ENCODE results near the gene DUSP18. TPM values are rescaled to one million over a fixed set of nuclear protein-coding genes. Genes with fewer than 3 reads are reported as not detected.
A peak's percentile ranks its signal among the peaks of the same experiment; 100 is the strongest.
"Not testable (repeated sequence)": the region's sequence is repeated elsewhere in the genome, so short reads cannot be mapped to it uniquely, and the experiment has no call there.

The DUSP18 gene
- total RNA-seq, 1 experiment from 2014 or later: 7.9 TPM

DNA sequence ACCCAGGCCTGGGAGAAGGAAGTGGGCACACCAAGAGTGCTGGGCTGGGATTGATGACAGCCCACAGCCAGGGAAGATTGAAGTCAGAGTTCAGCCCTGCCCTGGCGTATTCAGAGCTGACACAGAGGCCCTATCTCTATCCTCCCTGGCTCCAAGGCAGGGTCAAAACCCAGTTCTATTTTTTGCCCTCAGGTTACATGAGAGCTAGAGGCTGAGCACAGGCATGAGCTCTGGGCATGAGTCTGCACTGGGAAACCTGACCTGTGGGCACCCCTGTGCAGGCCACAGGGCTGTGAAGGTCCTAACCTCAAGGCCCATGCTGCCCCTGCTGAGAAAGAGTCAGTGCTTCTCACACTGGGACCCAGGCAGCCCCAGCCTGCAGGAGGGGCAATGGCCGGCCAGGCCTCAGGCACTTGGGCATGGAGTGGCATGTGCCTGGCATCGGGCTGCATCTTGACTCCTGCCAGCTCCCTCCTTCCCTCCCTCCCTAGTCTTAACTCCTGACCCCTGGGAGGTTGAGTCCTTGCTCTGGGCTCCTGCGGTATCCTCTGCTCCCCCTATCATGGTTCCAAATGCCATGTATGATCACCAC is 26.7 kb downstream of the DUSP18 start:
- no peak for DNase-seq (ENCODE audit: low read depth)

DNA sequence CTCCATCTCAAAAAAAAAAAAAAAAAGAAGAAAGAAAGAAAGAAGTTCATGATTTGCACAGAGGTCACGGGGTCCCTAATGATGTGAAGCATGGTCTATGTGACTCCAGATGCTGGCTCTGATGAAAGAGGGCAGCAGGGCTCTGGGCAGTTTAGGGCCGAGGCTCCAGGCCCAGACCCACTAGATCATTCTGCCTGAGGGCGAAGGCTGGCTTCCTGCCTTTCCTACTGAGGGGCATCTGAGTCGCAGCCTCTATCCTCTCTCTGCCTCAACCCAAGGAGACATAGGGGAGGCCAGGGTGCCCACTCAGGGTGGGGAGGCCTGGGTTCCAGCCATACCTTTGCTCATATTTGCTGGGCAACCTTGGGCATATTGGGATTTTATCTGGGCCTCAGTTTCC is 27.3 kb downstream of the DUSP18 start:
- no peak for DNase-seq (ENCODE audit: low read depth)

DNA sequence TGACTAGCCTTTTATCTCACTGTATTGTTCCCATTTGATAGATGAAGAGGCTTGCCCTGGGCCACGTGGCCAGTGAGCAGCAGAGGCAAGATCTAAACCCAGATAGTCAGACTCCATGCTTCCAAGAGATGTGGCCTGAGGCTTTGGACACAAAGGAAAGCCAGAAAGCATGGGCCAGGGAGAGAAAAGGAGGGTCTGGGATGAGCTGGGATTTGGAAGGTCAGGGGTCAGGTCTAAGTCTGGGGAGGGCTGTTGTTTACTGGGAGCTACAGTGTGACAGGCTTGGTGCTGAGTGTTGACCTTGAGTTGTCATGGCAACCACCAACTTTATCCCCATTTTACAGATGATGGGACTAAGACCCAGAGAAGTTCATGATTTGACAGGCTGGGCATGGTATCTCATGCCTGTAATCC is 30.0 kb downstream of the DUSP18 start:
- no peak for DNase-seq (ENCODE audit: low read depth)

DNA sequence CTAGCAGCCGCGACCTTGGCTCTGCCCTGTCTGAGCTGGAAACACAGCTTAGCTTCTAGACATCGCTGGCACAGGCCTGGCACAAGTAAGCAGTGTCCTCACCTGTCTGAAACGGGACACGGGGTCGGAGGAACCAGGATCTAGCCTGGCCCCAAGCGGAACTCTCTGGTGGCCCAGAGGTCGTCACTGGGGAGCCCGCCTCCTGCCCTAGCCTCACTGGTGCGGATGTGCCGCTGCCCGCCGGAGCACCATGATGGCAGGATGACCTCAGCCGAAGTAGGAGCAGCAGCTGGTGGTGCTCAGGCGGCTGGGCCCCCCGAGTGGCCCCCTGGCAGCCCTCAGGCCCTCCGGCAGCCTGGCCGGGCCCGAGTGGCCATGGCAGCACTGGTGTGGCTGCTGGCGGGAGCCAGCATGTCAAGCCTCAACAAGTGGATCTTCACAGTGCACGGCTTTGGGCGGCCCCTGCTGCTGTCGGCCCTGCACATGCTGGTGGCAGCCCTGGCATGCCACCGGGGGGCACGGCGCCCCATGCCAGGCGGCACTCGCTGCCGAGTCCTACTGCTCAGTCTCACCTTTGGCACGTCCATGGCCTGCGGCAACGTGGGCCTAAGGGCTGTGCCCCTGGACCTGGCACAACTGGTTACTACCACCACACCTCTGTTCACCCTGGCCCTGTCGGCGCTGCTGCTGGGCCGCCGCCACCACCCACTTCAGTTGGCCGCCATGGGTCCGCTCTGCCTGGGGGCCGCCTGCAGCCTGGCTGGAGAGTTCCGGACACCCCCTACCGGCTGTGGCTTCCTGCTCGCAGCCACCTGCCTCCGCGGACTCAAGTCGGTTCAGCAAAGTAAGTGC is 31.2 kb downstream of the DUSP18 start:
- DNase-seq (ENCODE audit: low read depth): peak; percentile 23

DNA sequence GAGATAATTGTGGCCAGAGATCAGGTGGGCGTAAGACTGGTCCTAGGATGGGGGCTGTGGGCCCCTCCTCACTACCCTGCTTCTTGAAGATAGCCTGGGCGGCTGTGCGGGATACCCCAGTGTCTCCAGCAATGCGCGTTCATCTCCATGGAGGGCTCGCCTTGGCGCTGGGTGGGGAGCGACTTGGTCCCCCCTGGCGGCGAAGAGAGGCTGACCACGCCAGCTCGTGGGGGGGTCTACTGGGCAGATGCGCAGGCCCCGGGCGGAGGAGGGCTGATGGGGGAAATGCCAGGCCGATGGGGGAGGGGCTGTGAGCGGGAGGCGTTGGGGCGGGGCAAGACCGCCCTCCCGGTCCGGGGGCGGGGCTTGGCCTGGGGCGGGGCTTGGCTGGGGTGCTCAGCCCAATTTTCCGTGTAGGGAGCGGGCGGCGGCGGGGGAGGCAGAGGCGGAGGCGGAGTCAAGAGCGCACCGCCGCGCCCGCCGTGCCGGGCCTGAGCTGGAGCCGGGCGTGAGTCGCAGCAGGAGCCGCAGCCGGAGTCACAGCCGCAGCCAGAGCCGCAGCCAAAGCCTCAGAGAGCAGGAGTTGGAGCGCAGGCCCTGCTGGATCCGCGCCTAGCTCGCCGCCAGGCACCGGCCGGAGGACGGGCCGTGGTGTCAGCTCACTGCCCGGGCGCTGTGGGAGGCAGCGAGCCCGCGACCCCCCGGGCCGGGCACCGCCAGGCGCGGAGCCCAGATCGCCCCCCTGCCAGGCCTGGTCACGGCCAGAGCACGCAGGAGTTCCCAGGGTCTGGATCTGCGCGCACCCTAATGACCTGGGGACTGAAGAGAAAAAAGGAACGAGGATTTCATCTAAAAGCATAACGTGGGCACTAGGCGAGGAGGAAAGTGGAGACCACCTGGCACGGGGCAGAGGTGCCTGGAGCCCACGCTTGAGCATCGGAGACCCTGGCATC is 32.1 kb downstream of the DUSP18 start, which contains the start of gene SLC35E4:
SLC35E4 (plus strand) TSS at position 509 of the 953 bp plus-strand sequence. CDS start 670 bp downstream, outside the sequence.
- DNase-seq (ENCODE audit: low read depth): peak; percentile 87

DNA sequence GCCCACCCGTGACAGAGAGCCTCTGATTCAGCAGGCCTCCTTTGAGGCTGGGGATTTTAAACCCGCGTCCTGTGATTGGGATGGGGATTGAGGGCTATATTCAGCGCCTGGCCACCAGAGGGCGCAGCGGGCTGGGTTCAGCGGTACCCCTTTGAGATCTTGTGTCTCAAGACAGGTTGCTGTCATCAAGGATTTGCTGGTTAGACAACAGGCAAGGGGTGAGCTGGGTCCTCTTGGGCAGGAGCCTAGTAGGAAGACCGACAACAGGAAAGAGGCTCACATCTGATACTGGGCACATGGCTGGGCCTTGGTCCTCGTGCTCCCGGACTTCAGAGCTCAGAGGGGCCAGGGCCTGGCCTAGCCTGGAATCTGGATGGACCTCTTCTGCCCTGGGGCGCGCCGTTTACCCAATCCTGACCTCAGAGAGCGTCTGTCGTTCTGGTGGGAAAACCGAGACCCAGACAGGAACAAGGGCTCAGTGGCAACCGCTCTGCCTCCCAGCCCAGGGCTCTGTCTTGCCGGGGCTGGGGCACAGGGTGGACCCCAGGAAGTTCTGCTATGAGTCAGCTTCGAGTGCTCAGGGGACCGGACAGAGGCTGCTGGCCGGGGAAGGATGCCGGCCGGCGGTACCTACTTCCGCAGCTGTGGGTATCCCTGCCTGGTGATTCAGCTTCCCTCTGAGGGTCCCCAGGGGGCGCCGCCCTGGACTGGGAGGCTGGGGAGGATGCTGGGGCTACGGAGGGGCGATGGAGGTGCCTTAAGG is 33.0 kb downstream of the DUSP18 start:
- DNase-seq (ENCODE audit: low read depth): peak; percentile 88

DNA sequence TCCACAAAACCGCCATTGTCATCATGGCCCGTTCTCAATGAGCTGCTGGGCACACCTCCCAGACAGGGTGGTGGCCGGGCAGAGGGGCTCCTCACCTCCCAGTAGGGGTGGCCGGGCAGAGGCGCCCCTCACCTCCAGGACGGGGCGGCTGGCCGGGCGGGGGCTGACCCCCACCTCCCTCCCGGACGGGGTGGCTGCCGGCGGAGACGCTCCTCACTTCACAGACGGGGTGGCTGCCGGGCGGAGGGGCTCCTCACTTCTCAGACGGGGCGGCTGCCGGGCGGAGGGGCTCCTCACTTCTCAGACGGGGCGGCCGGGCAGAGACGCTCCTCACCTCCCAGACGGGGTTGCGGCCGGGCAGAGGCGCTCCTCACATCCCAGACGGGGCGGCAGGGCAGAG is 36.2 kb downstream of the DUSP18 start:
- not testable (repeated sequence) for DNase-seq (ENCODE audit: low read depth)

DNA sequence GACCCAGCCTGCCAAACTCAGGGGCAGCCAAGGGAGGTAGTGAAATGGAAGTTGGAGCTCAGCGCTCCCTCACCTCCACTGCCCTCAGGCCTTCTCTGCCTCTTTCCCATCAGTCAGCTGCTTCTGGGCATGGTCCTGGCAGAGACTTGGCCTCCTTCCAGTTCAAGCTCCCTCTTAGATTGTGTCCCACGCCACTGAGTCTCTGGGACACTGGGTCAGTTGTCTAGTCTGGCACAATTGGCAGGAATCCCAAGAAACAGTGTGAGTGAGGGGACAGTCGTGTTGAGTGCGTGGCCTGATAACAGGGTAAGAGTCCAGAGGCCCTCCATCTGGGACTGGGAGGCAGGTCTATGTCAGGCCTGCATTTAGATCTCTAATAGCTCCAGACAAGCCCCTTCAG is 39.2 kb downstream of the DUSP18 start:
- no peak for DNase-seq (ENCODE audit: low read depth)

DNA sequence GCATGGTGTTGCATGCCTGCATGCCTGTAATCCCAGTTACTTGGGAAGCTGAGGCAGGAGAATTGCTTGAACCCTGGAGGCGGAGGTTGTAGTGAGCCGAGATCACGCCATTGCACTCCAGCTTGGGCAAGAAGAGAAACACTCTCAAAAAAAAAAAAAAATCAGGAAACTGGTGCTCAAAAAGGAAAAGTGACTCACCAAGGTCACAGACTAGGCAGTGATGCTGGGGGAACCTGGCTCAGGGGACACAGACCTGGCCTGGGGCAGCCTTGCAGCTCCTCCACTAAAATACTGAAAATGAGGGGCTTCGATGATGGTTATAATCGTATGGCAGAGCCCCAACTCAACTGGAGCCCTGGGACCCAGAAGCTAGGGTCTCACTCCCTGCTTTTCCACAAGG is 40.2 kb downstream of the DUSP18 start:
- peak; percentile 29 for DNase-seq (ENCODE audit: low read depth)

DNA sequence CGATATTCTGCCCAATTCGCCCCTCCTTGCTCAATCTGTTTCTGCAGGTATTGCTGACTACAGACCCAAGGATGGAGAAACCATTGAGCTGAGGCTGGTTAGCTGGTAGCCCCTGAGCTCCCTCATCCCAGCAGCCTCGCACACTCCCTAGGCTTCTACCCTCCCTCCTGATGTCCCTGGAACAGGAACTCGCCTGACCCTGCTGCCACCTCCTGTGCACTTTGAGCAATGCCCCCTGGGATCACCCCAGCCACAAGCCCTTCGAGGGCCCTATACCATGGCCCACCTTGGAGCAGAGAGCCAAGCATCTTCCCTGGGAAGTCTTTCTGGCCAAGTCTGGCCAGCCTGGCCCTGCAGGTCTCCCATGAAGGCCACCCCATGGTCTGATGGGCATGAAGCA is 41.3 kb downstream of the DUSP18 start:
- DNase-seq (ENCODE audit: low read depth): no peak

DNA sequence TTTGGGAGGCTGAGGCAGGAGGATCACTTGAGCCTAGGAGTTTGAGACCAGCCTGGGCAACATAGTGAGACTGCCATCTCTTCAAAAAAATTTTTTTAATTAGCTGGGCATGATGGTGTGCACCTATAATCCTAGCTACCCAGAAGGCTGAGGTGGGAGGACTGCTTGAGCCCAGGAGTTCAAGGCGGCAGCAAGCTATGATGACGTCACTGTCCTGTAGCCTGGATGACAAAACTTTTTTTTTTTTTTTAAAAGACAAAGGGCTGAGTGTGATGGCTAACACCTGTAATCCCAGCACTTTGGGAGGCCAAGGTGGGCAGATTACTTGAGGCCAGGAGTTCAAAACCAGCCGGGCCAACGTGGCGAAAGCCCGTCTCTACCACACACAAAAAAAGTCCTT is 47.8 kb downstream of the DUSP18 start:
- DNase-seq (ENCODE audit: low read depth): not testable (repeated sequence)

DNA sequence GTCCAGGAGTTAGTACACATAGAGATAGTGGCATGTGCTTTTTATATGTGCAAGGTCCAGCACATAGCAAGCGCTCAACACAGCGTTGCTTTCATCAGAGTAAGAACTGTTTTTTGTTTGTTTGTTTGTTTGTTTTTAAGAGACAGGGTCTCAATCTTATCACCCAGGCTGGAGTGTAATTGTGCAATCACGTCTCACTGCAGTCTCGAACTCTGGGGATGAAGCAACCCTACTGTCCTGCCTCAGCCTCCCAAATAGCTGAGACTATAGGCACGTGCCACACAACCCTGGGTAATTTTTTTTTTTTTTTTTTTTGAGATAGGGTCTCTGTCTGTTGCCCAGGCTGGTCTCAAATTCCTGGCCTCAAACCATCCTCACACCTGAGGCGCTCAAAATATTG is 49.9 kb downstream of the DUSP18 start:
- no peak for DNase-seq (ENCODE audit: low read depth)

DNA sequence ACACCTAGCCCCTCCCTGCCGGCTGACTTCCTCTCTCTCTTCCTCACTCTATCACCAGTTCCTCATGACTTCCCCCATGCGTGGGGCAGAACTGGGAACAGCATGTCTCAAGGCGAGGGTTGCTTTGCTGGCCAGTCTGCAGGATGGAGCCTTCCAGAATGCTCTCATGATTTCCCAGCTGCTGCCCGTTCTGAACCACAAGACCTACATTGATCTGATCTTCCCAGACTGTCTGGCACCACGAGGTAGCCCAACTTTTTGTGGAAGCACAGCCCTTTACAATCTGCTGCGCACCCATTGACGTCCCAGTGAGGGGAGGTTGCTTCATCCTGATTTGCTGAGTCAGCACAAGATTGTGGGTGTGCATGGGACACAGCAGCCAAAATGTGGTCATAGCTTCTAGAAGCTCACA is 52.1 kb downstream of the DUSP18 start:
- DNase-seq (ENCODE audit: low read depth): no peak

DNA sequence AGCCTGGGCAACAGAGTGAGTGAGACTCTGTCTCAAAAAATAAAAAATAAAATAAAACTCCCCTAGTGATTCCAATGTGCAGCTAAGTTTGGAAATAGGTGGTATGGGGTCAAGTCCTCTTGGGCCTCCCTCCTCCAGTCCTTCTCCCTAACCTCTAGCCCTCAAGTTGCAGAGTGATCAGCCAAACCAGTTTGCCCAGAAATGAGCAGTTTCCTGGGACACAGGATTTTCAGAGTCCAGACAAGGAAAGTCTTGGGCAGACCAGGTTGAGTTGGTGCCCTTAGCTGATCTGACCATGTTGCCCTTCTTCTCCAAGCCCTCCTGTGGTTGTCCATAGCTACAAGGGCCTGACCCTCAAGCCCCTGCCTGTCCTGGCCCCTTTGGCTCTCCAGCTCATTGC is 52.8 kb downstream of the DUSP18 start:
- no peak for DNase-seq (ENCODE audit: low read depth)

DNA sequence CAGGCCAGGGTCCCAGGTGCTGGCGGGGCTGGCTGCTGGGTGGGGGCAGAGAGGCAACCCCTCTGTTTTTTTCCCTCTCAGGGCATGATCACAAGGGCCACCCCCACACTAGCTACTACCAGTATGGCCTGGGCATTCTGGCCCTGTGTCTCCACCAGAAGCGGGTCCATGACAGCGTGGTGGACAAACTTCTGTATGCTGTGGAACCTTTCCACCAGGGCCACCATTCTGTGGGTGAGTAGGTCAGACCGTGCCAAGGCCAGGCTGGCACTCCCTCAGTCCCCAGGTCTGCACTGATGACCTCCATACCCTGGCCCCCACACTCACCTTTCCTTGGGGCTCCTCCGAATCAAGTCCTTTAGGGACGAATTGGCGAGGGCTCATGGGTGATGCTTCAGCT is 53.4 kb downstream of the DUSP18 start:
- no peak for DNase-seq (ENCODE audit: low read depth)

DNA sequence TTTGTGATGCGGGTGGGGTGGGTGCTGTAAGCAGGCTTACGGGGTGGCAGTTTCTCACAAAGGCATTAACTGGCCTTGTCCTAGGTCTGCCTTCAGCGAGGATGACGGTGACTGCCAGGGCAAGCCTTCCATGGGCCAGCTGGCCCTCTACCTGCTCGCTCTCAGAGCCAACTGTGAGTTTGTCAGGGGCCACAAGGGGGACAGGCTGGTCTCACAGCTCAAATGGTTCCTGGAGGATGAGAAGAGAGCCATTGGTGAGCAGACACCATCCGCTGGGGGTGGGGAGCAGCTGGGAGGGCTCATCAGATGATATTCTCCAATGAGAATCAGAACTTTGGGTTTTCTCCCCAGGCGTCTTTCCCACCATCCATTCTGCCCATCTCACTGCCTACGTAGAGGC is 54.9 kb downstream of the DUSP18 start:
- no peak for DNase-seq (ENCODE audit: low read depth)

Other genes with a start within 250 kb of the DUSP18 start
- gene MTFP1, start 242.1 kb downstream of the DUSP18 start, total RNA-seq (2014; rRNA removed; shearing (Covaris generic)): 37.1 and 60.4 TPM in 2 replicates
- gene SEC14L3, start 195.9 kb downstream of the DUSP18 start, total RNA-seq (2014; rRNA removed; shearing (Covaris generic)): not detected in 2 replicates
- gene SEC14L4, start 162.2 kb downstream of the DUSP18 start, total RNA-seq (2014; rRNA removed; shearing (Covaris generic)): not detected in 2 replicates
- not detected in 2 replicates for gene SEC14L6, start 121.1 kb downstream of the DUSP18 start, total RNA-seq (2014; rRNA removed; shearing (Covaris generic))
- not detected in 2 replicates for gene GAL3ST1, start 93.2 kb downstream of the DUSP18 start, total RNA-seq (2014; rRNA removed; shearing (Covaris generic))
- gene PES1, start 76.0 kb downstream of the DUSP18 start, total RNA-seq (2014; rRNA removed; shearing (Covaris generic)): 178 and 181 TPM in 2 replicates
- 5.3 and 7.4 TPM in 2 replicates for gene TCN2, start 60.7 kb downstream of the DUSP18 start, total RNA-seq (2014; rRNA removed; shearing (Covaris generic))
- 34.7 and 40.0 TPM in 2 replicates for gene SLC35E4, start 32.1 kb downstream of the DUSP18 start, total RNA-seq (2014; rRNA removed; shearing (Covaris generic))
- 22.5 and 24.3 TPM in 2 replicates for gene OSBP2, start 27.0 kb upstream of the DUSP18 start, total RNA-seq (2014; rRNA removed; shearing (Covaris generic))